ENCODE data around the gene CFAP74.

GRCh38 chr1:1984560-1985070 lies 19.0 kb downstream of the CFAP74 start:
- TF ChIP-seq EP300 (IDR thresholded peaks at IDR 0.05) (no peak), POLR2A (IDR thresholded peaks at IDR 0.05) (no peak)
